Measurements from ENCODE around the gene ARFIP1. TPM values are rescaled to one million over a fixed set of nuclear protein-coding genes. Genes with fewer than 3 reads are reported as not detected.

ARFIP1 gene
- polyA plus RNA-seq, 1 donor from 2014 or later: 35.1 TPM

GRCh38 chr4:152886201-152886600 lies 106.4 kb downstream of the ARFIP1 start:
- Histone ChIP-seq H4K20me1 (ENCODE audit: insufficient read depth) (no peaks in the 10 kb centered on the region), H2AFZ (ENCODE audit: low read depth, low read length) (no peak overlapping the region), H3K9me2 (ENCODE audit: insufficient read depth, low read length) (no peaks in the 10 kb centered on the region), H3K9me3 (ENCODE audit: low read length) (no peaks in the 10 kb centered on the region), H3K9ac (ENCODE audit: low read length) (no peak overlapping the region), H3K36me3 (ENCODE audit: insufficient read depth, low read length) (no peaks in the 10 kb centered on the region), H3F3A (ENCODE audit: insufficient read depth, low read length, poor library complexity, severe bottlenecking) (no peaks in the 10 kb centered on the region), H3K27ac (ENCODE audit: low read length) (no peak overlapping the region), H3K4me2 (ENCODE audit: low read length) (no peak overlapping the region), H3K4me3 (ENCODE audit: low read length) (no peak overlapping the region), H3K79me2 (replicated peaks; ENCODE audit: insufficient read depth, low read length) (no peaks in the 10 kb centered on the region), H3K27me3 (ENCODE audit: insufficient read depth, low read depth, low read length) (no peaks in the 10 kb centered on the region)
- TF ChIP-seq EZH2 (IDR thresholded peaks at IDR 0.05; ENCODE audit: borderline replicate concordance, insufficient read depth, low read length, poor library complexity, severe bottlenecking) (no peak), POLR2AphosphoS5 (IDR thresholded peaks at IDR 0.05) (no peak), MXI1 (conservative IDR thresholded peaks at IDR 0.05; ENCODE audit: poor library complexity, severe bottlenecking) (no peak), RAD21 (conservative IDR thresholded peaks at IDR 0.05) (no peak), EP300 (conservative IDR thresholded peaks at IDR 0.05; ENCODE audit: poor library complexity, severe bottlenecking) (no peak), SMC3 (conservative IDR thresholded peaks at IDR 0.05; ENCODE audit: poor library complexity) (no peak), TAF1 (IDR thresholded peaks at IDR 0.05; ENCODE audit: low read depth) (no peak)
- TF ChIP-seq, protein P1, sequence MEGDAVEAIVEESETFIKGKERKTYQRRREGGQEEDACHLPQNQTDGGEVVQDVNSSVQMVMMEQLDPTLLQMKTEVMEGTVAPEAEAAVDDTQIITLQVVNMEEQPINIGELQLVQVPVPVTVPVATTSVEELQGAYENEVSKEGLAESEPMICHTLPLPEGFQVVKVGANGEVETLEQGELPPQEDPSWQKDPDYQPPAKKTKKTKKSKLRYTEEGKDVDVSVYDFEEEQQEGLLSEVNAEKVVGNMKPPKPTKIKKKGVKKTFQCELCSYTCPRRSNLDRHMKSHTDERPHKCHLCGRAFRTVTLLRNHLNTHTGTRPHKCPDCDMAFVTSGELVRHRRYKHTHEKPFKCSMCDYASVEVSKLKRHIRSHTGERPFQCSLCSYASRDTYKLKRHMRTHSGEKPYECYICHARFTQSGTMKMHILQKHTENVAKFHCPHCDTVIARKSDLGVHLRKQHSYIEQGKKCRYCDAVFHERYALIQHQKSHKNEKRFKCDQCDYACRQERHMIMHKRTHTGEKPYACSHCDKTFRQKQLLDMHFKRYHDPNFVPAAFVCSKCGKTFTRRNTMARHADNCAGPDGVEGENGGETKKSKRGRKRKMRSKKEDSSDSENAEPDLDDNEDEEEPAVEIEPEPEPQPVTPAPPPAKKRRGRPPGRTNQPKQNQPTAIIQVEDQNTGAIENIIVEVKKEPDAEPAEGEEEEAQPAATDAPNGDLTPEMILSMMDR (IDR thresholded peaks at IDR 0.05; ENCODE audit: poor library complexity, severe bottlenecking): no peak
- TF ChIP-seq, protein P2, sequence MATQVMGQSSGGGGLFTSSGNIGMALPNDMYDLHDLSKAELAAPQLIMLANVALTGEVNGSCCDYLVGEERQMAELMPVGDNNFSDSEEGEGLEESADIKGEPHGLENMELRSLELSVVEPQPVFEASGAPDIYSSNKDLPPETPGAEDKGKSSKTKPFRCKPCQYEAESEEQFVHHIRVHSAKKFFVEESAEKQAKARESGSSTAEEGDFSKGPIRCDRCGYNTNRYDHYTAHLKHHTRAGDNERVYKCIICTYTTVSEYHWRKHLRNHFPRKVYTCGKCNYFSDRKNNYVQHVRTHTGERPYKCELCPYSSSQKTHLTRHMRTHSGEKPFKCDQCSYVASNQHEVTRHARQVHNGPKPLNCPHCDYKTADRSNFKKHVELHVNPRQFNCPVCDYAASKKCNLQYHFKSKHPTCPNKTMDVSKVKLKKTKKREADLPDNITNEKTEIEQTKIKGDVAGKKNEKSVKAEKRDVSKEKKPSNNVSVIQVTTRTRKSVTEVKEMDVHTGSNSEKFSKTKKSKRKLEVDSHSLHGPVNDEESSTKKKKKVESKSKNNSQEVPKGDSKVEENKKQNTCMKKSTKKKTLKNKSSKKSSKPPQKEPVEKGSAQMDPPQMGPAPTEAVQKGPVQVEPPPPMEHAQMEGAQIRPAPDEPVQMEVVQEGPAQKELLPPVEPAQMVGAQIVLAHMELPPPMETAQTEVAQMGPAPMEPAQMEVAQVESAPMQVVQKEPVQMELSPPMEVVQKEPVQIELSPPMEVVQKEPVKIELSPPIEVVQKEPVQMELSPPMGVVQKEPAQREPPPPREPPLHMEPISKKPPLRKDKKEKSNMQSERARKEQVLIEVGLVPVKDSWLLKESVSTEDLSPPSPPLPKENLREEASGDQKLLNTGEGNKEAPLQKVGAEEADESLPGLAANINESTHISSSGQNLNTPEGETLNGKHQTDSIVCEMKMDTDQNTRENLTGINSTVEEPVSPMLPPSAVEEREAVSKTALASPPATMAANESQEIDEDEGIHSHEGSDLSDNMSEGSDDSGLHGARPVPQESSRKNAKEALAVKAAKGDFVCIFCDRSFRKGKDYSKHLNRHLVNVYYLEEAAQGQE (IDR thresholded peaks at IDR 0.05; ENCODE audit: borderline replicate concordance): no peak

DNA sequence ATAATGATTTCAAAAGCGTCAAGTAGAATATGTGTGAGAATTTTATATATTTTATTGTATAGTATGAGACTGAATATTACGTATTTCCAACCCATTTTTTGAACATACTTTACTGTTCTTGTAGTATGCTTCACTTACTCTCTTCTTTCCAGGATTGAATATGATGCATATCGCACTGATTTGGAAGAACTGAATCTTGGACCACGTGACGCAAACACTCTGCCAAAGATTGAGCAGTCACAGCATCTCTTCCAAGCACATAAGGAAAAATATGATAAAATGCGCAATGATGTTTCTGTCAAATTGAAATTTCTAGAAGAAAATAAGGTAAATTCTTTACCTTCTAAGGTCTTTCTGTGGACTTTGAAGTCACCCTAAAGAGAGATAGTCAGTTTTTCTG lies 108.2 kb downstream of the ARFIP1 start:
- no peaks in the 10 kb centered on the region for H3K9me2 ChIP-seq (ENCODE audit: insufficient read depth, low read length)
- TF ChIP-seq RAD21 (conservative IDR thresholded peaks at IDR 0.05) (no peak), EZH2 (IDR thresholded peaks at IDR 0.05; ENCODE audit: borderline replicate concordance, insufficient read depth, low read length, poor library complexity, severe bottlenecking) (no peak), MXI1 (conservative IDR thresholded peaks at IDR 0.05; ENCODE audit: poor library complexity, severe bottlenecking) (no peak), TAF1 (IDR thresholded peaks at IDR 0.05; ENCODE audit: low read depth) (no peak), POLR2AphosphoS5 (IDR thresholded peaks at IDR 0.05) (no peak), EP300 (conservative IDR thresholded peaks at IDR 0.05; ENCODE audit: poor library complexity, severe bottlenecking) (no peak), SMC3 (conservative IDR thresholded peaks at IDR 0.05; ENCODE audit: poor library complexity) (no peak)
- TF ChIP-seq, protein P1 (IDR thresholded peaks at IDR 0.05; ENCODE audit: poor library complexity, severe bottlenecking): no peak
- TF ChIP-seq, protein P2 (IDR thresholded peaks at IDR 0.05; ENCODE audit: borderline replicate concordance): no peak
- H2AFZ ChIP-seq (ENCODE audit: low read depth, low read length): no peak overlapping the region
- peaks cover 3% of the 10 kb centered on the region for H3K36me3 ChIP-seq (ENCODE audit: insufficient read depth, low read length)
- no peak overlapping the region for H3K27ac ChIP-seq (ENCODE audit: low read length)
- no peak overlapping the region for H3K4me2 ChIP-seq (ENCODE audit: low read length)
- H3K4me3 ChIP-seq (ENCODE audit: low read length): no peak overlapping the region
- H3K9me3 ChIP-seq (ENCODE audit: low read length): no peaks in the 10 kb centered on the region
- H3K9ac ChIP-seq (ENCODE audit: low read length): no peak overlapping the region
- H4K20me1 ChIP-seq (ENCODE audit: insufficient read depth): no peaks in the 10 kb centered on the region
- H3K79me2 ChIP-seq (replicated peaks; ENCODE audit: insufficient read depth, low read length): no peaks in the 10 kb centered on the region
- H3F3A ChIP-seq (ENCODE audit: insufficient read depth, low read length, poor library complexity, severe bottlenecking): no peaks in the 10 kb centered on the region
- H3K27me3 ChIP-seq (ENCODE audit: insufficient read depth, low read depth, low read length): no peaks in the 10 kb centered on the region
